Loucy (cell line): ENCODE data around the gene TDRD10.

Source experiments
- H2AFZ ChIP-seq: fragments of 200-600 bp; sonication (generic); 2 replicates; pipeline ENCODE4 v1.6.0; 2016; ENCODE audit warnings: antibody characterized with exemption, mild to moderate bottlenecking, low read length, moderate library complexity
- H3F3A ChIP-seq: fragments of 200-600 bp; 2 replicates; pipeline ENCODE4 v1.6.0; 2016; ENCODE audit warnings: antibody characterized with exemption, low read depth, mild to moderate bottlenecking
- H3K27me3 ChIP-seq: fragments of 200-600 bp; sonication (generic); 2 replicates; pipeline ENCODE4 v1.6.1; 2014; ENCODE audit warnings: low read length, mild to moderate bottlenecking; ENCODE audit not compliant: insufficient read depth, poor library complexity, severe bottlenecking
- H3K36me3 ChIP-seq: fragments of 200-600 bp; sonication (generic); 2 replicates; pipeline ENCODE4 v1.6.1; 2016; ENCODE audit warnings: low read length; ENCODE audit not compliant: insufficient read depth
- H3K4me1 ChIP-seq: fragments of 200-600 bp; sonication (generic); 2 replicates; pipeline ENCODE4 v1.5.1; 2014; ENCODE audit warnings: low read length, mild to moderate bottlenecking; ENCODE audit not compliant: insufficient read depth, poor library complexity, severe bottlenecking
- H3K4me2 ChIP-seq: fragments of 200-600 bp; sonication (generic); 2 replicates; pipeline ENCODE4 v1.6.0; 2014; ENCODE audit warnings: antibody characterized with exemption, low read length, low read depth, mild to moderate bottlenecking; ENCODE audit not compliant: poor library complexity, severe bottlenecking
- H3K4me3 ChIP-seq: fragments of 200-600 bp; sonication (generic); 2 replicates; pipeline ENCODE4 v1.5.1; 2014; ENCODE audit warnings: low read length, mild to moderate bottlenecking, mixed read lengths; ENCODE audit not compliant: poor library complexity, severe bottlenecking
- H3K79me2 ChIP-seq: fragments of 200-600 bp; sonication (generic); 2 replicates; pipeline ENCODE4 v1.6.1; 2014; ENCODE audit warnings: low read length; ENCODE audit not compliant: insufficient read depth
- H3K9ac ChIP-seq: fragments of 200-600 bp; sonication (generic); 2 replicates; pipeline ENCODE4 v1.6.0; 2014; ENCODE audit warnings: mild to moderate bottlenecking, low read depth, low read length, moderate library complexity; ENCODE audit not compliant: poor library complexity, severe bottlenecking
- H3K9me2 ChIP-seq: fragments of 200-600 bp; sonication (generic); replicated peaks from 2 replicates; pipeline ENCODE4 v1.6.1; 2016; ENCODE audit warnings: low read depth, low read length, mixed read lengths
- H3K9me3 ChIP-seq: fragments of 200-600 bp; sonication (generic); 2 replicates; pipeline ENCODE4 v1.6.1; 2014; ENCODE audit warnings: mild to moderate bottlenecking, antibody characterized with exemption, low read length, low read depth; ENCODE audit not compliant: insufficient read depth
- H4K20me1 ChIP-seq: fragments of 200-600 bp; sonication (generic); 2 replicates; pipeline ENCODE4 v1.6.0; 2014; ENCODE audit warnings: antibody characterized with exemption, low read length, mild to moderate bottlenecking; ENCODE audit not compliant: insufficient read depth, poor library complexity, severe bottlenecking
- CTCF ChIP-seq: fragments of 200-600 bp; sonication (generic); conservative IDR thresholded peaks from 2 replicates; pipeline ENCODE4 v1.5.1; 2014; ENCODE audit warnings: mild to moderate bottlenecking, antibody characterized with exemption, low read length
- EZH2phosphoT487 ChIP-seq: fragments of 200-600 bp; IDR thresholded peaks from 2 replicates; pipeline ENCODE4 v1.6.1; 2018; ENCODE audit warnings: antibody characterized with exemption, mild to moderate bottlenecking, moderate library complexity, borderline replicate concordance

TDRD10 gene

GRCh38 chr1:154595621-154596020 lies 93.6 kb downstream of the TDRD10 start:
- H3K4me2 ChIP-seq = no peak overlapping the region
- H3K79me2 ChIP-seq = peaks cover 19% of the 10 kb centered on the region
- H4K20me1 ChIP-seq = peaks cover 17% of the 10 kb centered on the region
- H3K4me1 ChIP-seq = peaks cover under 1% of the 10 kb centered on the region
- no peak overlapping the region for H3K4me3 ChIP-seq
- TF ChIP-seq CTCF = no peak
- TF ChIP-seq EZH2phosphoT487 = no peak
- H3K9ac ChIP-seq = no peak overlapping the region
- H3K9me3 ChIP-seq = no peaks in the 10 kb centered on the region
- H3K36me3 ChIP-seq = peaks cover 91% of the 10 kb centered on the region
- H2AFZ ChIP-seq = no peak overlapping the region
- no peaks in the 10 kb centered on the region for H3F3A ChIP-seq
- H3K9me2 ChIP-seq = no peaks in the 10 kb centered on the region
- no peaks in the 10 kb centered on the region for H3K27me3 ChIP-seq
